GM12874 (cell line): ENCODE results near the gene RERE.

Experiments
- TF ChIP-seq, protein P1 (sequence below): IDR thresholded peaks from 2 replicates; pipeline ENCODE4 v1.5.1; 2011; ENCODE audit warnings: low read depth, mild to moderate bottlenecking, control low read depth, low read length, moderate library complexity; ENCODE audit not compliant: insufficient read depth

The RERE gene

DNA sequence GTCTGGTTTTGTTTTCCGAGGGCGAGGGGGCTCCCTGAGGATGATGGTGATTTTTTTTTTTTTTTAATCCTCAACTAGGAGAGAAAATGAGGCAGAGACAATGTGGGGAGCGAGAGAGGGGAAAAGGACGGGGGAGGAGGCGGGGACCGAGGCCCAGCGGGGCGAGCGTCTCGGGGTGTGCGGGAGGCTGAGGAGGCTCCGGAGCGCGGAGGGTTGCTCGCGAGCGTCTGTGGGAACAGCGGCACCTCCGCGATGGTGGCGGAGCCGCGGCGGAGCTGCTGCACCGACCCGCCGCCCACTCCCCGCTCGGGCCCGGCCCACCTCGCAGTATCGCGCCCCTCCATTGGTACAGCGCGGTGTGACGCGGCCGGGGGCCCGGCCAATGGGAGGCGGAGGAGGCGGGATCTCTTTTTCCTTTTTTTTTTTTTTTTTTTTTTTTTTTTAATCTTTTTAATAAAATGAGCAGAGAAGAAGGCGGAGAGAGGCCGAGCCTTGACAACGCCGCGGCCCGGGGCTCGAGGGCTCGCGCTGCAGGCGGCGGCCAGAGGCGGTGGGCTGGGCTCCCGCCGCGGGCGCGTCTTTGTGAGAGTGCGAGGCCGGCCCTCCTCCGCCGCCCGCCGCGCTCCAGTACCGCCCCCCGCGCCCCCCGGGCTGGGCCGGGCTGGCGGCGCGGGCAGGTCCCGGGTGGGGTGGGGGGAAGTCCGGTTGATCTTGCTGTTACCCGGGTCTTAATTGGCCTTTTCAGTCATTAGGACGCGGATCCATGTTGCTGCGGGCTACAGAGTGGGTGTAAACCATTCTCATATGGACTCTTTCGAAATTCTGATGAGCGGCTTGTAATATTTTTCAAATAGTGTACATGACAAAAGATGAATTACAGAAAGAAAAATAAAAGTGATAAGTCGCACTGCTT is at the start of gene RERE:
RERE (minus strand) TSS at position 229 of the 913 bp plus-strand sequence.
- TF ChIP-seq, protein P1, sequence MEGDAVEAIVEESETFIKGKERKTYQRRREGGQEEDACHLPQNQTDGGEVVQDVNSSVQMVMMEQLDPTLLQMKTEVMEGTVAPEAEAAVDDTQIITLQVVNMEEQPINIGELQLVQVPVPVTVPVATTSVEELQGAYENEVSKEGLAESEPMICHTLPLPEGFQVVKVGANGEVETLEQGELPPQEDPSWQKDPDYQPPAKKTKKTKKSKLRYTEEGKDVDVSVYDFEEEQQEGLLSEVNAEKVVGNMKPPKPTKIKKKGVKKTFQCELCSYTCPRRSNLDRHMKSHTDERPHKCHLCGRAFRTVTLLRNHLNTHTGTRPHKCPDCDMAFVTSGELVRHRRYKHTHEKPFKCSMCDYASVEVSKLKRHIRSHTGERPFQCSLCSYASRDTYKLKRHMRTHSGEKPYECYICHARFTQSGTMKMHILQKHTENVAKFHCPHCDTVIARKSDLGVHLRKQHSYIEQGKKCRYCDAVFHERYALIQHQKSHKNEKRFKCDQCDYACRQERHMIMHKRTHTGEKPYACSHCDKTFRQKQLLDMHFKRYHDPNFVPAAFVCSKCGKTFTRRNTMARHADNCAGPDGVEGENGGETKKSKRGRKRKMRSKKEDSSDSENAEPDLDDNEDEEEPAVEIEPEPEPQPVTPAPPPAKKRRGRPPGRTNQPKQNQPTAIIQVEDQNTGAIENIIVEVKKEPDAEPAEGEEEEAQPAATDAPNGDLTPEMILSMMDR, result no peak

DNA sequence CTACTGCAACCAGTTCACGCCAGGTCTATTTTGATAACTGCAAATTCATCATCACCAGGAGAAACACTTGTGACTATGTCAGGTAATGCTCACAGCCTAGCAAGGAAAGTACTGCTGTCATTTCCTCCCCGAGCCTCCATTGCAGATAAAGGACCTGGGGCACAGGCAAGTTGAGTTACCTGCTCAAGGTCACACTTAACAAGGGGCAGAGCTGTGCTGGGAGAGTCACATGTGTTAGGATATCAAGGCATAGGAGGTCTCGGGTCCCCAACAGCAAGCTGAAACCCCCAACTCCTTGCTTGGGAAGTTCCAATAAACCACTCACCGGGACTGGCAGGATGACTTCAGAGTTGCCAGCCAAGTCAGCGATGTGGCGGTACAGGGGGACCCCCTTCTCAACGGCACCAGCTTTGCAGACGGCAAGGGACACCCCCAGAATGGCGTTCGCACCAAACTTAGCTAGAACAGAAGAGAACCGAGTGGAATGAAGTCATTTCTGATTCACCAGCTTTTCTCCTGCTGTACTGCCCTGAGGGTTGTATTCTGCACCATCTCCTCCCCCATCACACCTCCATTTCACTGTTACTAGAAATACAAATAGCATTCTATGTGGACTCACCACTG is 49.5 kb upstream of the RERE start:
- TF ChIP-seq, protein P1, result no peak

DNA sequence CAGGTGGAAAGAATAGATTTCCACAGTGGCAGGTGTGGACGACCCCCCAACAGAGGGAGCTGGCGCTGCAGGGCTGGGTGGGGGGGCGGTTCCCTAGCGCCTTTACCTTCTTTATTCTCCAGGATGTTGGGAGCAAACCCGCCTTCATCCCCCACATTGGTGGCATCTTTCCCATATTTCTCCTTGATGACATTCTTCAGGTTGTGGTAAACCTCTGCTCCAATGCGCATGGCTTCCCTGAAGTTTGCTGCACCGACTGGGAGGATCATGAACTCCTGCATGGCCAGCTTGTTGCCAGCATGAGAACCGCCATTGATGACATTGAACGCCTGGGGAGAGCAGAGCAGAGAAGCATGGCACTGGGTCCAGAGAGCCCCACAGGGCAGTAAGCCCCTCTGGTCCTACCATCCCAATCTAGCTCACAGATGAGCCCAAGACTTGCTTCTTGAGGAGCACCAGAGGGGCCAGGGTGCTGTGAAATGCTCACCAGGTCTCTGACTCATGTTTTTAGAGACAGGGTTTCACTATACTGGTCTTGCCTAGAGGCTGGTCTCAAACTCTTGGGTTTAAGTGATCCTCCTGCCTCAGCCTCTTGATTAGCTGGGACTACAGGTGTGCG is 48.8 kb upstream of the RERE start:
- TF ChIP-seq, protein P1, result no peak

DNA sequence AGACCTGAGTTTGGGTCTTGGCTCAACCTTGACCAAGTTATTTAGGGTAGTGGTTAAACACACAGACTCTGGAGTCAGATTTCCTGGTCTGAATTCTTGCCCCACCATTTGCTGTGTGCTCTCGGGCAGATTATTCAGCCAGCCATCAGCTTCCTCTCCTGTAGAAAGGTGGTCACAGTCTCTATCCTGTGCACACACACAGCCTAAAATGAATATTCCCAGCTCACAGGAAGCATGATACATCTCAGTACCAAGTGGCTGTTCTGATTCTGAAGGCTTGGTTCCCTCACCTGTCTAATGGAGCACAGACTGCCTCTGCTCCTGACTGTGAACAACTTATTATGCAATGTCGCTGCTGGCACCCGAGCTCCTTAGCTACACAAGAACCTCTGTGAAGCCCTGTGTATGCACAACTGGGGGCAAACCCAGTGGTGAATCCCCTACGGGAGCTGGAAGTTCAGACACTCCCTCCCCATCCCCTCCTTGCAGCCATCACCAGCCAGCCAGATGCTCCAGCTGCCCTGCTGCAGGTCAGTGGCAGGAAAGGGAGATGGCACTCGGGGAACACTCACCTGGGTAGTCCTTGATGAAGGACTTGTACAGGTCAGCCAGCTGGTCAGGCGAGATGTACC is 47.4 kb upstream of the RERE start:
- TF ChIP-seq, protein P1, result no peak

DNA sequence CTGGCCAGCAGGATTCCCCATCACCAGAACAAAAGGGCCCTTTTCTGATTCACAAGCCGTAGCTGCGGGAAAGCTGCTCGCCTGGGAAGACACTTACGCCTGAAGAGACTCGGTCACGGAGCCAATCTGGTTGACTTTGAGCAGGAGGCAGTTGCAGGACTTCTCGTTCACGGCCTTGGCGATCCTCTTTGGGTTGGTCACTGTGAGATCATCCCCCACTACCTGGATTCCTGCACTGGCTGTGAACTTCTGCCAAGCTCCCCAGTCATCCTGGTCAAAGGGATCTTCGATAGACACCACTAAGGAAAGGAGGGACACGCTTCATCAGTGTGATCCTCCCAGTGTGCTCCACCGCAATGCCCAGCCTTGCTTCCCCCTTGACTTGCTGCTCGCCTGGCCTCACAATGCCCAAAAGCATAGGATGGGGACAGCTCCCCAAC is 46.4 kb upstream of the RERE start:
- TF ChIP-seq, protein P1, result no peak

DNA sequence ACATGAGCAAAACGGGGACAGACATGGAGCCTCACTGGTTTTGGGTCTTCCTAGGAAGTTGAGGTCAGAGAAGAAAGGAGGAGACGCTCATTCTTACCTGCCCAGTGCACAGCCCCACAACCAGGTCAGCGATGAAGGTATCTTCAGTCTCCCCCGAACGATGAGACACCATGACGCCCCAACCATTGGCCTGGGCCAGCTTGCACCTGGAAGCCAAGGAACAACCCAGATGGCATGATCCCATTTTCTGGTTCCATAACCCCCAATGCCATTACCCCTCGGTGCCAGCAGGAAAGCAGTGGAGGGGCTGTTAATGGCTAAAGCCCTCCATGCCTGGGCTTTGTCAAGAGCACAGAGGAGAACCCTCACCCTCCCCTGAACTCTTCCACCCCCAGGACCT is 45.7 kb upstream of the RERE start:
- TF ChIP-seq, protein P1, result no peak

DNA sequence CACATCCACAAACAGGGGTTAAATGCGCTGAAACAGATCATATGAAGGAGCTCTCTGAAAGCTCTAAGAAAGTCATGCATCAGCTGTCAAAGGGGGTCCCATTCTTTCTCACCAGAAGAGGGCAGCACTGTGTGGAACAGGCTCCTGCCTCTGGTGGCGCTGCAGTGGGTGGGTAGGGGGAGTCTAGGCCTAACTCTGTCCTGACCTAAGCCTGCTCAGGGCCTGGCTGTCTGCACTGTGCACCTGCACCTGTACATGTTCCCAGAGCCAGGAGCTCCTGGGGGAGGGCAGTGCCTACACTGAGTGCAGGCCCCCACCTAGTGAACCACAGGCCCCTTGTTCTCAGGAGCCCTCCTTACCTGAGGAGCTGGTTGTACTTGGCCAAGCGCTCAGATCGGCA is 45.1 kb upstream of the RERE start:
- TF ChIP-seq, protein P1, result peak; percentile 76
